ENCODE data around the gene PRADC1. TPM values are rescaled to one million over a fixed set of nuclear protein-coding genes. Genes with fewer than 3 reads are reported as not detected.
"Not testable (repeated sequence)": the region's sequence is repeated elsewhere in the genome, so short reads cannot be mapped to it uniquely, and the experiment has no call there.

The PRADC1 gene
- total RNA-seq, 2 experiments from 2014 or later: 11.8 to 12.1 TPM

DNA sequence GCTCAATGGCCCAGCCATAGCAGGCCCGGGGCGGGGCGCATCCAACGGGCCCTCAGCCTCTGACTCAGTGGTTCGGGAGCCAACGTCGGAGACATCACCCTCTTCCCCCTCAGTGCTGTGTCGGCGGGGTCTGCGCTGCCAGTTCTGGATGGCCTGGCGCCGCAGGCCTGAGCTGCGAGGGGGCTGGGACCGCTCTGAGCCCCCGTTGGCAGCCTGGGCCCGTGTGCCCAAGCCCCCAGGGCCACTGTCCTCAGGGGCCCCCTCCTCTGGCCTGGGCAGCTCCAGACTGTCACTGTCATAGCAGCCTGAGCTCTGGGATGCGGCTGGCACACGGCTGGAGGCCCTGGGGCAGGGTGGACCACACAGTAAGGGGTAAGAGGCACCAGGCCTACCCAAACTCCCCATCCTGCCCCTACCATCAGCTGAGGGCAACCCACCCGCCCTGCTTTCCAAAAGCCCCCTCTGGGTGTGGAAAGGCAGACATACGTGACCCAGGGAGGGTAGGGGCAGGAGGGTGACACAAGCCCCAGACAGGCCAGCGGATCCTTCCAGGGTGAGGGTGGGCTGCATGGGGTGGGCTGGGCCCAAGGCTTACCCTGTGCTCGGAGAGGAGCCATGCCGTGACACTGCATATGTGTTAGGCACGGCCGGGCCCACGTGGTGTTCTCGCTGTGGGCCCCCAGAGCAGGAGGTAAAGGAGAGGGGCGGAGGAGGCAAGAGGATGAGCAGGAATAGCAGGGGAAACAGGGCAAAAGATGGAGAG lies 32.4 kb upstream of the PRADC1 start:
- DNase-seq: no peak
- H3K9me3 Mint-ChIP-seq (ENCODE audit: low read depth): no peaks in the 10 kb centered on the region
- intact Hi-C loops (cut with DNase I, micrococcal nuclease): no loop called here
- H3K27me3 Mint-ChIP-seq: no peaks in the 10 kb centered on the region
- POLR2A ChIA-PET: no interaction called here
- CTCF ChIA-PET: interaction anchor here (0.5 kb wide), 1 partner anchor 493 kb away, joined by 3 read pairs; no protein-coding TSS in a partner anchor
- H3K4me3 Mint-ChIP-seq: no peak overlapping the region
- H3K36me3 Mint-ChIP-seq (ENCODE audit: low read depth): peaks cover 18% of the 10 kb centered on the region
- H3K4me1 Mint-ChIP-seq: peaks cover 21% of the 10 kb centered on the region
- no peak for ATAC-seq
- H3K27ac Mint-ChIP-seq: no peak overlapping the region

DNA sequence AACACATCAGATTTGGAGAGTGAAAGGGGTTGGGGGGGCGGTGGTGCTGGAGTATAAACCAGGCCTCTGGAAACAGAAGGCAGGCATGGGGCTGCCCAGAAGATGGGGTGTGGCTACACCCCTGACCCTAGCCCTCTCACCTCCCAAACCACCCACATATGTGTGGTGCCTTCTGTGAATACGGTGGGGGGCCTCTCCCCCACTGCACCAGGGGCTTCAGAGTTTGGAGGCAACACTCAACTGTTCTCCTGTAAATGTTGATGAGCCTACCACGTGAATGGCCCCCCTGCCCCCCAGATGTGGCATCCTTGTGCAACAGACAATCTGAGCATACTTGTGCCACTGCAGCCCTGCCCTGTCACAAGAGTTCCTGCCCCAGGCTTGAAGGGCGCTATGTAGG lies 31.7 kb upstream of the PRADC1 start:
- intact Hi-C loops (cut with DNase I, micrococcal nuclease): no loop called here
- Mint-ChIP-seq H3K36me3 (ENCODE audit: low read depth) (peaks cover 19% of the 10 kb centered on the region), H3K27me3 (no peaks in the 10 kb centered on the region), H3K9me3 (ENCODE audit: low read depth) (no peaks in the 10 kb centered on the region), H3K4me1 (peaks cover 18% of the 10 kb centered on the region), H3K4me3 (no peak overlapping the region), H3K27ac (no peak overlapping the region)
- CTCF ChIA-PET: interaction anchor here (0.5 kb wide), 1 partner anchor 492 kb away, joined by 3 read pairs; no protein-coding TSS in a partner anchor
- no peak for ATAC-seq
- no peak for DNase-seq
- POLR2A ChIA-PET: no interaction called here

DNA sequence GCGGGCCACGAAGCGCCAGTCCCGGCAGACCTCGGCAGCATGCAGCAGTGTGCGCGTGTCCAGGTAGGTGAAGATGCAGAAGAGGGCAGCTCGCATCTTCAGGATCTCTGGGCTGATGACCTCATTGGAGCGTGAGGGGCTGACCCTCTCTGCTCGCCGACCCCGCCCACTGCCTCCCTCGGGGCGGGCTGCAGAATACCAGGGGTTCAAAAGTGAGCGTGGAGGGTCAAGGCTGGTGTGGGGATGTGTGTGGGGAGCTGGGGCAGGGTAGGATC lies 31.2 kb upstream of the PRADC1 start:
- Mint-ChIP-seq H3K36me3 (ENCODE audit: low read depth) (peaks cover 23% of the 10 kb centered on the region), H3K4me1 (peaks cover 16% of the 10 kb centered on the region), H3K9me3 (ENCODE audit: low read depth) (no peaks in the 10 kb centered on the region), H3K27me3 (no peaks in the 10 kb centered on the region), H3K4me3 (no peak overlapping the region), H3K27ac (no peak overlapping the region)
- intact Hi-C loops (cut with DNase I, micrococcal nuclease): no loop called here
- ChIA-PET POLR2A (no interaction called here), CTCF (no interaction called here)
- no peak for ATAC-seq
- DNase-seq: no peak

DNA sequence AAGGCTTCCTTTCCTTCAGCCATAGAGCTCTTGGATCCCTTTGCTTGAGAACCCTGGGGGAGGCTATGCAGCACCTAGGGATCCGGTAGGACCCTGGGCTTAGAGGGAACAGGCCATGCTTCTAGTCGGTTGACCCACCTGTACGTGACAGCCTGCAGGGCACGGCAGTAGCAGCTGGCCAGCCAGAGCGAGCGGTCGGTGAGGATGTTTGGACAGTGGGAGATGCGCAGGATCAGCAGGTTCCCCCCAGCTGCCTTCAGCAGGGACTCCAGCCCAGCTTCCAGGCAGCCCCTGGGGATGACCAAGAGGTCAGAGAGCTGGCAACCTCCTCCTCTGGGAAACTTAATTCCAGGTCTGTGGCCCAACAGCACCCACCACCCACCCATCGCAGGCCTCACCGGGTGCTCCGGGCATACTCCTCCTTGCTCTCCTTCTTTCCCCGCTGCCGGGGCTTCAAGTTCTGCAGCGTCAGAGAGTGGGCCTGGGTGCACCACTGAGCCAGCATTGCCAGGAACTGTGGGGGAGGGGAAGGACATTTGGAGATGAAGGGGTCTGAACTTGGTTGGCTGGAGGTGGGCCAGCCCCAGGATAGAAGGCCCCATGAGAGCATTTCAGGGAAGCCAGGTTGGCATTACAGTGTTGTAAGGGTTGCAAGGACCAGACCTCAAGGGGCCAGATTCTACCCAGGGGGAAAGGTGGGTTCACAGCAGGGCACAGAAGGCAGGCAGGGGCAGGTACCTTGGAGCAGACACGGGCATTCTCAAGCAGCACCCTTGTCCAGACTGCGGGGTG lies 30.7 kb upstream of the PRADC1 start:
- no peaks in the 10 kb centered on the region for H3K27me3 Mint-ChIP-seq
- H3K9me3 Mint-ChIP-seq (ENCODE audit: low read depth): no peaks in the 10 kb centered on the region
- CTCF ChIA-PET: no interaction called here

DNA sequence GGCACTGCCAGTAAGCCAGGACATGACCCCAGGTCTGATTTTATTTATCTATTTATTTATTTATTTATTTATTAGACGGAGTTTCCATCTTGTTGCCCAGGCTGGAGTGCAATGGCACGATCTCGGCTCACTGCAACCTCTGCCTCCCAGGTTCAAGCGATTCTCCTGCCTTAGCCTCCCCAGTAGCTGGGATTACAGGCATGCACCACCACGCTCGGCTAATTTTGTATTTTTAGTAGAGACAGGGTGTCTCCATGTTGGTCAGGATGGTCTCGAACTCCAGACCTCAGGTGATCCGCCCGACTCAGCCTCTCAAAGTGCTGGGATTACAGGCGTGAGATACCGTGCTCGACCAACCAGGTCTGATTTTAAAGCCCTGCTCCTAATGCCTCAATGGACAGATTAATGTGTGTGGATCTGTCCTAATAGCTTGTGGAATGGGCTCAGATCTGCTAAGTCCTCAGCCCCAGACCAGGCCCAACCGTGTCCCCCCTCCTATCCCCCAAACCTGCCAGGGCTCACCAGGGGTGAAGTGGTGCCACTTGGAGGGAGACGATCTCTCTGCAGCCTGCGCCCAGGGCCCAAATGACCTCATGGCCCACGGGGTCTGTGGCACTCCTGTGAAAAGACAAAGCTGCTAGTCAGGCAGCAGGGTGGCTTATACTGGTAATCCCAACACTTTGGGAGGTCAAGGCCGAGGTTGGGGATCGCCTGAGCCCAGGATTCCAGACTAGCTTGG lies 29.8 kb upstream of the PRADC1 start:
- POLR2A ChIA-PET; H3K27me3 Mint-ChIP-seq; H3K4me1 Mint-ChIP-seq; intact Hi-C loops (cut with DNase I, micrococcal nuclease); H3K9me3 Mint-ChIP-seq (ENCODE audit: low read depth); H3K4me3 Mint-ChIP-seq; DNase-seq; ATAC-seq; H3K27ac Mint-ChIP-seq: not testable (repeated sequence)
- peaks cover 18% of the 10 kb centered on the region for H3K36me3 Mint-ChIP-seq (ENCODE audit: low read depth)
- CTCF ChIA-PET: interaction anchor here (0.6 to 0.7 kb wide), 2 partner anchors 9 to 28 kb away, joined by 3 read pairs; no protein-coding TSS in a partner anchor

More for the DNA sequence above, 30.7 kb upstream of the PRADC1 start:
- Mint-ChIP-seq H3K4me3 (no peak overlapping the region), H3K36me3 (ENCODE audit: low read depth) (peaks cover 23% of the 10 kb centered on the region), H3K27ac (no peak overlapping the region), H3K4me1 (peaks cover 16% of the 10 kb centered on the region)
- ATAC-seq (no peak), DNase-seq (no peak)
- intact Hi-C loops (cut with DNase I, micrococcal nuclease): no loop called here
- POLR2A ChIA-PET: no interaction called here

DNA sequence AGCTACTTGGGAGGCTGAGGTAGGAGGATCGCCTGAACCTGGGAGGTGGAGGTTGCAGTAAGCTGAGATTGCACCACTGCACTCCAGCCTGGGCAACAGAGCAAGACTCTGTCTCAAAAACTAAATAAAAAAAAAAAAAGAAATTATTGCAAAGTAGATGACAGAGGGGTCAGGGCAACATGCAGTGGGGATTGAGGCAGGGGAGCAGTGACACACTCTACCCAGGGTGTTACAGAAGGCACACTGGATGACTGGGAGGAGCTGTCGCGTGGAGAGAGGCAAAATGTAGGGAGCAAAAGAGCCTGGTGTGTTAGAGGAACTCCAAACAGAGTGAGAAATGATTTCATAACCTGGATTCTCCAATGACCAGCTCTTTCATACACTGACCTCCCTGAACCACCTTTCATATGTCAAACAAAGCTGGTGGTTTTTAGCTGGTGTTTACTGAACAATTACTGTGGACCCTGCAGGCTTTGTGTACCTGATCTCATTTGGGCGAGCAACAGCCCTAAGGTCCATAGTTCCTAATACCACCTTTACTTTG lies 29.1 kb upstream of the PRADC1 start:
- ATAC-seq: no peak
- no peak overlapping the region for H3K4me3 Mint-ChIP-seq
- no peaks in the 10 kb centered on the region for H3K9me3 Mint-ChIP-seq (ENCODE audit: low read depth)
- H3K27ac Mint-ChIP-seq: no peak overlapping the region
- no peaks in the 10 kb centered on the region for H3K27me3 Mint-ChIP-seq
- intact Hi-C loops (cut with DNase I, micrococcal nuclease): no loop called here
- no peak for DNase-seq
- peaks cover 5% of the 10 kb centered on the region for H3K4me1 Mint-ChIP-seq
- ChIA-PET POLR2A (no interaction called here), CTCF (interaction anchor here (0.6 to 0.7 kb wide), 2 partner anchors 10 to 28 kb away, joined by 3 read pairs; no protein-coding TSS in a partner anchor)
- peaks cover 16% of the 10 kb centered on the region for H3K36me3 Mint-ChIP-seq (ENCODE audit: low read depth)

DNA sequence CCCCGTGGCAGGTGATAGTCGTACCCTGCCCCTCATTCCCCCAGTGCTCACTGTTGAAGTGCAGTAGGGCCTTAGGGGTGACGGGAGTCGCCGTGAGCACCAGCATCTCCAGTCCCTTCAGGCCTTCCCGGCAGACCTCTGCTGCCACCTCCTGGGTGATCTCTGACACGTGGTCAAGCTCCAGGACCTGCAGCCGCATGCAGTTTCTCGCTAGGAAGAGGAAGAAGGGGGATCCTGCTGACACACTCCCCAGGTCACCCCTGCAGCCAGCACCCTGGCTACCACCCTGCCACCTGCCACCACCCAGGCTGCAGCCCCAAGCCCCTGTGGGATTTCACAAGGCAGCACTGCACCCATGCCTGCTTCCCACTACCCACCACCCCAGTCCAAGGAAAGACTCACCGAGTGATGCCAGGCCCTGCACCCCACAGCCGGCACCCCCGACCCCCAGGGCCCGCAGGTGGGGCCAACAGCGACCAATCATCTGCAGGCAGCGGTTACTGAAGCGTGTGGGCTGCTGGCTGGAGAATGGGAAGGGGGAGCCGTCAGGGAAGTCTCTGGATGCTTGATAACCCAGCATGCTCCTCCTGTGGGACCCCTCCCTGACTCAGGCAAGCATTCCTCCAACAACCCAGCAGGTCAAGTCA lies 27.4 kb upstream of the PRADC1 start:
- ChIA-PET CTCF (no interaction called here), POLR2A (no interaction called here)
- no peak overlapping the region for H3K4me3 Mint-ChIP-seq
- H3K9me3 Mint-ChIP-seq (ENCODE audit: low read depth): no peaks in the 10 kb centered on the region
- intact Hi-C loops (cut with DNase I, micrococcal nuclease): no loop called here
- H3K27me3 Mint-ChIP-seq: no peaks in the 10 kb centered on the region
- DNase-seq (peak; percentile 41), ATAC-seq (no peak)
- H3K27ac Mint-ChIP-seq: no peak overlapping the region
- H3K4me1 Mint-ChIP-seq: no peaks in the 10 kb centered on the region
- peaks cover 13% of the 10 kb centered on the region for H3K36me3 Mint-ChIP-seq (ENCODE audit: low read depth)

DNA sequence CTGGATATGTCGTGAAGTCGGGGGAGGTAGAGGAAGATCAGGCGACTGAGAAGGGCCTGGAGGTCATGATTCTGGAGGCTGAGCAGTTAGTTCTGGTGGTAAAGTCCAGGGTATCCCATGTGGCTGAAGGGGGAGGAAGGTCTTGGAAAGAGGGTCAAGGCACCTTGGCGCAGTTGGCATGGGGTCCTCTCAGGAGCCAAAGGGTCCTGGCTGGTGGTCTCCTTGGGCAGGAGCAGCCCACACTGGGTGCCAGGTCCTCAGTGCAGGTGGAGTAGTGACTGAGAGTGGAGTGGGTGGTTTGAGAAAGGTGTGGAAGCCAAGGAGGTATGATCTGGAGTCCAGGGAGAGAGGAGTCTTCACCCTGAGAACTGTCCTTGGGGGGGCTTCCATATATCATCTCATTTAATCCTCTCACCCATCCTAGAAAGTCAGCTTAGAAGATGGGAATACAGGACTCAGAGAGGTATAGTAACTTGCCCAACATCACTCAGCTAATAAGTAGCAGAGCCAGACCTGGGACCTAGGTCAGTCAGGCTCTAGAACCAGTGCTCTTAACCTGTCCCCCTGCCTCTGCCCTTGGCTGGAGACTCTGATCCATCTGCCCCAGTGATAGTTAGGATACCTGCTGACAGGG lies 26.8 kb upstream of the PRADC1 start:
- no peak for ATAC-seq
- ChIA-PET CTCF (interaction anchor here (0.5 kb wide), 1 partner anchor 191 kb away, joined by 4 read pairs; no protein-coding TSS in a partner anchor), POLR2A (interaction anchor here (0.5 kb wide), 1 partner anchor 9 kb away, joined by 3 read pairs; no protein-coding TSS in a partner anchor)
- intact Hi-C loops (cut with DNase I, micrococcal nuclease): no loop called here
- Mint-ChIP-seq H3K36me3 (ENCODE audit: low read depth) (peaks cover 13% of the 10 kb centered on the region), H3K9me3 (ENCODE audit: low read depth) (no peaks in the 10 kb centered on the region), H3K4me1 (no peaks in the 10 kb centered on the region), H3K27ac (no peak overlapping the region), H3K27me3 (no peaks in the 10 kb centered on the region), H3K4me3 (no peak overlapping the region)
- no peak for DNase-seq

DNA sequence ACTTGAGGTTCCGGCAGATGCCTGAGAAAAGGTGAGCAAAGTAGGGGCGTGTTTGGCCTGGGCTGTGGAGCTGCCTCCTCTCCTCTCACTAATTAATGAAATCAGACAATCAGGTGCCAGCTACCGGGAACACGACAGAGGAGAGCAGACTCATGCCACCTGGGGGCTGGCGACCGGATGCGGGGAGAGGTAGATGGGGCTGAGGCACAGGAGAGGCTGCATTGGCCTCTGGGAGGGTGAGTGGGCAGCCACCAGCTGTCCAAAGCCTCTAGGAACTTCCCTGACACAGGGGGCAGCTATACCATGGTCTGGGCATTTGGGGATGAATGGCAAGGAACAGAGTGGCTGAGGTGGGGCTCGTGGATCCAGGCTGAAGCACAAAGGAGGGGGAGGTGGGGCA lies 26.2 kb upstream of the PRADC1 start:
- intact Hi-C loops (cut with DNase I, micrococcal nuclease): no loop called here
- H3K4me1 Mint-ChIP-seq: no peaks in the 10 kb centered on the region
- DNase-seq (no peak), ATAC-seq (no peak)
- CTCF ChIA-PET: interaction anchor here (0.5 to 0.6 kb wide), 2 partner anchors 51 to 191 kb away, joined by 4 read pairs; no protein-coding TSS in a partner anchor
- H3K36me3 Mint-ChIP-seq (ENCODE audit: low read depth): peaks cover 14% of the 10 kb centered on the region
- POLR2A ChIA-PET: interaction anchor here (0.5 kb wide), 1 partner anchor 8 kb away, joined by 3 read pairs; no protein-coding TSS in a partner anchor
- H3K27ac Mint-ChIP-seq: no peak overlapping the region
- H3K9me3 Mint-ChIP-seq (ENCODE audit: low read depth): no peaks in the 10 kb centered on the region
- H3K4me3 Mint-ChIP-seq: no peak overlapping the region
- no peaks in the 10 kb centered on the region for H3K27me3 Mint-ChIP-seq

DNA sequence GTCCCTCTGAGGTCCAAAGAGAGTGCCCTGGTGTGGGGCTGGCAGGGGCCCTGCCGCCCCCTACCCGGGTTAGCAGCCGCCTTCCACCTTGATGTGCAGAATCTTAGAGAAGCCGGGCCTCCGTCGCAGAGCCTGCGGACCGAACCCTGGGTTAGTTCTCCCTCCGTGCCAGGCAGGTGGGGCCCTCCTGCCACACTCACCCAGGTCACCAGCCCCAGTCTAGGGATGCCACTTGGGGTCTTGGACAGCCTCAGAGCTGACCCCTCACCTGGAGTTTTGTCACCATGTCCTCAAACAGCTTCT lies 25.8 kb upstream of the PRADC1 start:
- ATAC-seq (no peak), DNase-seq (no peak)
- Mint-ChIP-seq H3K27me3 (no peaks in the 10 kb centered on the region), H3K27ac (no peak overlapping the region), H3K4me3 (no peak overlapping the region), H3K4me1 (no peaks in the 10 kb centered on the region), H3K9me3 (ENCODE audit: low read depth) (no peaks in the 10 kb centered on the region), H3K36me3 (ENCODE audit: low read depth) (peaks cover 13% of the 10 kb centered on the region)
- ChIA-PET CTCF (interaction anchor here (0.6 kb wide), 1 partner anchor 51 kb away, joined by 4 read pairs; no protein-coding TSS in a partner anchor), POLR2A (no interaction called here)
- intact Hi-C loops (cut with DNase I, micrococcal nuclease): no loop called here
